HG02571 (cell line): Measurements from ENCODE around the gene NRG2.

ENCODE experiments used
- ATAC-seq: cut with Tn5 transposase; IDR thresholded peaks from one replicate; pipeline ENCODE4 v1.9.1; 2021; ENCODE audit warnings: mild to moderate bottlenecking, moderate library complexity; ENCODE audit not compliant: unreplicated experiment

The NRG2 gene

DNA sequence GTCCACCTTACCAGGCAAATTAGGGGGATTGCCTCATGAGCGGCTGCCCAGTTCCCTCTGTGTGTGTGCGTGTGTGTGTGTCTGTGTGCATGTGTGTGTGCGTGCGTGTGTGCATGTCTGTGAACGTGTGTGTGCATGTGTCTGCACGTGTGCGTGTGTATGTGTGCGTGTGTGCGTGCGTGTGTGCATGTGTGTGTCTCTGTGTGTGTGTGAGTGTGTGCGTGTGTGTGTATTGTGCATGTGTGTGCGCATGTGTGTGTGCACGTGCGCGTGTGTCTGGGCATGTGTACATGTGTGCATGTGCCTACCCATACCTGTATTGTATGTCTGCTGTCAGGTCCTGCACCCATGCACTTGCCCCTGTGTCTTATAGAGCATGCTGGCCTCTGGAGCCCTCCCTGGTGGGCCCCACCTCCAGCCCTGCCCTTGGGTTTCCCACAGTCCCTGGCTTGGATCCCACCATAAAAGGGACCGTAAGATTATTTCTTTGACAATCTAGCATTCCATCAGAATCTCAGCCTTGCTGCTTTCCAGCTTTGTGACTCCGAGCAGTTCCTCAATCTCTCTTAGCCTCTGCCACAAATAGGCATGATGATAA lies 238.2 kb downstream of the NRG2 start:
- no peak for ATAC-seq

DNA sequence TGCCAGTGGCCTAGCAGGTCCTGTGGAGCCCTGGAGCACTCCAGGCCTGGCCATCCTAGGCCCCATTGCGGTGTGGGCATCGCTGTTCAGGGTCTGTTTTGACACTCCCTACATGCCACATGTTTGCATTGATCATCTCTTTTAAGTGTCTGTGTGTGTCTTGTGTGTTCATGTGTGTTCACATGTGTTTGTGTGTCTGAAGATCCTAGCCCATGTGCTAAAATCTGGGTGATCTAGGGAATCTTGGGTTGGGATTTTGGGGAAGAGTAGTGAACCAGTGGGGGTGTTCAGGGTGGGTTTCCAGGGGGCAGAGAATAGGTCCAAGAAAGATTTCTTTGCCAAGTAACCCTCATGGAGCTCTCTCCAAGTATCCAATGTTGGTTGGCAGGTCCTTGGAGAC lies 239.1 kb downstream of the NRG2 start:
- ATAC-seq = no peak

DNA sequence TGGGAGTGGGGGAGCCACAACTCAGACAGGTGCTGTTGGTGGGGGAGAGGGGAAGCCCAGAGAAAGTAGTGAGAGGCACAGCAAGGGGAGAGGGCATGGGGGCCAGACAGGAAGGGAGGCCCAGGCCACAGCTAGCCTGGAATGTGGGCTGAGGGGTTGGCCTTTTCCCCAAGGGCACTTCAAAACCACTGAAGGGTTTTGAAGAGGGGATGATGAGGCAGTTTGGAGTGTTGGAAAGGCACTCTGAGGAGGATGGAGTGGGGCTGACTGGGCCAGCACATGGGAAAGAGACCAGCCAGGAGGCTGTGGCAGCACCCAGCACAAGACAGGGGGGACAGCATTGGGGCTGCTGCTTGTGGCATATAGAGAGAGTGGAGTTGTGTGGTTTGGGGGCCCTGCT lies 243.7 kb downstream of the NRG2 start:
- ATAC-seq = no peak

DNA sequence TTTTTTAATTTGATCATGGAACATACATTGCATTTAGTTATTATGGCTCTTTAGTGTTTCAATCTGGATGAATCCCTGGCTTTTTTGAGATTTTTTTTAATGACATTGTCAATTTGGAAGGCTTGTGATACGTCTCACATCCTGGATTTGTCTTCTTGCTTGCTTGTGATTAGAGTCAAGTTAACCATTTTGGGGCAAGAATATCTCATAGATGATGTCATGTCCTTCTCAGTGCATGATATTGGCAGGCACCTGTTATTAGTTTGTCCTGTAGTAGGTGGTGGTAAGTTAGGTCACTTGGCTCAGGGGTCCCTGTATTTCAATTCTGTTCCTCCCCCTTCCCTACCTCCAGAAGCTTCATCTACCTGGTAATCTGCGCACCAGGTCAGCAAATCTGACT lies 244.2 kb downstream of the NRG2 start:
- no peak for ATAC-seq

DNA sequence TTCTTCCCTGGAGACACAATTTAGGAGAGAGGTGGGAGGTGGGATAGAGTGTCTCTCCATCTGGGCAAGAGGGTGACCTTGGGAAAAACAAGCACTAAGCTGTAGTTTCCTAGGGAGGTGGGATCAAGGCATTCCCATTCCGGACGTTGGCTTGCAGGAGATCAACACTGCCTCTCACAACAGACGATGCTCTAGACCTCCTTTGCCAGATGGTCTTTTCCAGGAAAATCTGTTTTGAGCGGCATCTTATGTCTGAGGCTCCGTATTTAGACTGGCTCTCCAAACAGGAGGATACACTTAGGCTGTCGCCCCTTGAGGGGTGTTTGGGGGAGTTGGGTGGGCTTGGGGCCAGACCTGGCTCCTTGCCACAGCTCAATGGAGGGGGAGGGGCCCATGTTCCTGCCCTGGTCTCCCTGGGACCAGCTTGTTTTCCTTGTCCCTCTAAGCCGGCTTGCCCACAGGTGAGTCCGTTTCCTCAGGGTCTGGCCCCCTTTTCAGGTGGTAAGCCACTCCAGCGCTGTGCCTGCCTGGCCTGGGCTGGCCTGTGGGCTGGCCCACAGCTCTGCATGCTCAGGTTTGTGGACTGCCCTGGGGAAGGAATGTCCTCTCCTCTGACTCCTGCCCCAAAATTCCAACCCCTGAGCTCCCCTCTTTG lies 245.1 kb downstream of the NRG2 start:
- no peak for ATAC-seq

DNA sequence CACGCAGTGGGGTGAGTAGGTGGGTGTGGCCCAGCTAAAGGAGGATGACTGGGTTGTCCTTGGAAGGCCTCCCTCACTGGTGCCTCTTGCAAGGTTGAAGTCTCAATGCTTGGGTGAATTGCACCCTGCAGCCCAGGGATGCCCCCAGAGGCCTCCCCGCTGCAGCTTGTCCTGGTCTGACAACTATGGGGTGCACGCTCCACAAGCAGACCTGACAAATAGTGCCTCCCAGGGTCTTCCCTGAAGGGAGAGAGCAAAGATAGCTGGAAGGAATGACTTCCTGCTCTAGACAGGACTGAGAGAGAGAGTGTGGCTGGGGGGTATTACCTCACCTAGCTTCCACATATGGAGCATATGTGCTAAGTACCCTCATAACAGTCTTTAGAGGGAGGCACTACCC lies 245.8 kb downstream of the NRG2 start:
- ATAC-seq = no peak
